HL-60 (cell line): ENCODE data around the gene BRAP.
"Not testable (repeated sequence)": the region's sequence is repeated elsewhere in the genome, so short reads cannot be mapped to it uniquely, and the experiment has no call there.

Experiments used
- DNase-seq, 2 experiments: peaks; one replicate each; pipeline ENCODE4 v3.0.0-alpha.2; 2010 to 2020; ENCODE audit warnings: low read depth in 1 of 2, low spot score in 1 of 2
- H3K27ac ChIP-seq: fragments of 250-450 bp; sonication (Bioruptor Pico); replicated peaks from 2 replicates; pipeline ENCODE4 v1.5.1; 2020; ENCODE audit warnings: mild to moderate bottlenecking, moderate library complexity
- H3K27me3 ChIP-seq: fragments of 250-450 bp; sonication (Bioruptor Pico); 2 replicates; pipeline ENCODE4 v1.5.1; 2021; ENCODE audit warnings: mild to moderate bottlenecking, moderate library complexity; ENCODE audit not compliant: insufficient read depth, poor library complexity, severe bottlenecking
- H3K4me3 ChIP-seq: replicated peaks from 2 replicates; pipeline ENCODE4 v1.5.1; 2011; ENCODE audit warnings: mild to moderate bottlenecking, control low read depth, low read length; ENCODE audit not compliant: insufficient read depth
- CTCF ChIP-seq: IDR thresholded peaks from one replicate; pipeline ENCODE4 v1.5.1; 2011; ENCODE audit warnings: low read length, control low read depth, inconsistent platforms; ENCODE audit not compliant: insufficient read depth
- POLR2AphosphoS5 ChIP-seq: IDR thresholded peaks from 2 replicates; pipeline ENCODE4 v1.6.1; 2012; ENCODE audit warnings: low read depth
- SPI1 ChIP-seq: IDR thresholded peaks from 2 replicates; pipeline ENCODE4 v1.6.1; 2012; ENCODE audit warnings: low read depth, mild to moderate bottlenecking, borderline replicate concordance

The BRAP gene

GRCh38 chr12:111596985-111597830 is 88.5 kb downstream of the BRAP start:
- Histone ChIP-seq H3K4me3 (peak overlapping the region; percentile 98), H3K27me3 (no peaks in the 10 kb centered on the region), H3K27ac (peak overlapping the region; percentile 90)
- TF ChIP-seq POLR2AphosphoS5 (no peak), CTCF (no peak), SPI1 (0 out of 2 replicates have a peak, but pooled peaks have one; percentile 3)
- DNase-seq: peak; percentile 34 to 66

- not testable (repeated sequence) for H3K27ac ChIP-seq, DNase-seq, H3K27me3 ChIP-seq, H3K4me3 ChIP-seq
Observed at GRCh38 chr12:111595341-111595835, 90.4 kb downstream of the BRAP start.
